HG02852 (cell line): Measurements from ENCODE around the gene FRMPD1.

Experiments
- ATAC-seq: cut with Tn5 transposase; IDR thresholded peaks from one replicate; pipeline ENCODE4 v1.9.1; 2021; ENCODE audit warnings: mild to moderate bottlenecking, moderate library complexity; ENCODE audit not compliant: unreplicated experiment

The FRMPD1 gene

GRCh38 chr9:37632479-37632878, 18.3 kb upstream of the FRMPD1 start:
- ATAC-seq: no peak

GRCh38 chr9:37635808-37636207, 14.9 kb upstream of the FRMPD1 start:
- ATAC-seq: no peak

GRCh38 chr9:37636511-37637448, 14.0 kb upstream of the FRMPD1 start:
- no peak for ATAC-seq

GRCh38 chr9:37639109-37639762, 11.5 kb upstream of the FRMPD1 start:
- no peak for ATAC-seq

GRCh38 chr9:37639841-37640240, 10.9 kb upstream of the FRMPD1 start:
- ATAC-seq: no peak

GRCh38 chr9:37640246-37640645, 10.5 kb upstream of the FRMPD1 start:
- ATAC-seq: no peak

GRCh38 chr9:37641331-37641730, 9.4 kb upstream of the FRMPD1 start:
- ATAC-seq: no peak

GRCh38 chr9:37643214-37643613, 7.5 kb upstream of the FRMPD1 start:
- ATAC-seq: no peak

GRCh38 chr9:37645903-37646506, 4.7 kb upstream of the FRMPD1 start:
- no peak for ATAC-seq

- ATAC-seq: no peak
These were observed 368 bp upstream of the FRMPD1 start for GRCh38 chr9:37650299-37650872.

- no peak for ATAC-seq
These were observed 1.5 kb downstream of the FRMPD1 start for GRCh38 chr9:37652261-37652660.

- ATAC-seq: no peak
These were observed 2.6 kb downstream of the FRMPD1 start for GRCh38 chr9:37653385-37653784.

GRCh38 chr9:37656936-37657335, 6.2 kb downstream of the FRMPD1 start:
- no peak for ATAC-seq

- no peak for ATAC-seq
These were observed 9.9 kb downstream of the FRMPD1 start for GRCh38 chr9:37660691-37661090.

GRCh38 chr9:37663926-37664325, 13.2 kb downstream of the FRMPD1 start:
- ATAC-seq: no peak

- ATAC-seq: no peak
These were observed 17.0 kb downstream of the FRMPD1 start for GRCh38 chr9:37667706-37668105.

GRCh38 chr9:37668116-37668601, 17.4 kb downstream of the FRMPD1 start:
- no peak for ATAC-seq

- ATAC-seq: no peak
These were observed 18.5 kb downstream of the FRMPD1 start for GRCh38 chr9:37669232-37669631.

GRCh38 chr9:37675661-37676060, 24.9 kb downstream of the FRMPD1 start:
- no peak for ATAC-seq

- no peak for ATAC-seq
These were observed 25.7 kb downstream of the FRMPD1 start for GRCh38 chr9:37676411-37676830.

- ATAC-seq: no peak
These were observed 26.7 kb downstream of the FRMPD1 start for GRCh38 chr9:37677435-37677834.
